IPS DF 19.7 (cell line): ENCODE measurements around the gene ST3GAL4.
"Not testable (repeated sequence)": the region's sequence is repeated elsewhere in the genome, so short reads cannot be mapped to it uniquely, and the experiment has no call there.

Source experiments
- DNase-seq: peaks from one replicate; pipeline ENCODE4 v3.0.0-alpha.2; 2013; ENCODE audit warnings: low read depth, low spot score

Gene ST3GAL4

GRCh38 chr11:126345759-126346585, 9.5 kb upstream of the ST3GAL4 start:
- DNase-seq: no peak

GRCh38 chr11:126346586-126346940, 8.9 kb upstream of the ST3GAL4 start:
- no peak for DNase-seq

GRCh38 chr11:126346946-126347345, 8.5 kb upstream of the ST3GAL4 start:
- DNase-seq: not testable (repeated sequence)

GRCh38 chr11:126347751-126348668, 7.5 kb upstream of the ST3GAL4 start:
- DNase-seq: no peak

GRCh38 chr11:126348806-126349582, 6.5 kb upstream of the ST3GAL4 start:
- DNase-seq: no peak

GRCh38 chr11:126350836-126351235, 4.7 kb upstream of the ST3GAL4 start:
- no peak for DNase-seq

GRCh38 chr11:126352163-126352562, 3.3 kb upstream of the ST3GAL4 start:
- no peak for DNase-seq

GRCh38 chr11:126352934-126353801, 2.3 kb upstream of the ST3GAL4 start:
- no peak for DNase-seq

GRCh38 chr11:126354631-126355323, 709 bp upstream of the ST3GAL4 start:
- no peak for DNase-seq

GRCh38 chr11:126355926-126356897, 726 bp downstream of the ST3GAL4 start:
- DNase-seq: no peak

GRCh38 chr11:126357055-126357962, 1.8 kb downstream of the ST3GAL4 start:
- no peak for DNase-seq

GRCh38 chr11:126357969-126358762, 2.7 kb downstream of the ST3GAL4 start:
- DNase-seq: no peak

- DNase-seq: no peak
These were observed 3.3 kb downstream of the ST3GAL4 start for GRCh38 chr11:126358763-126359160.

GRCh38 chr11:126359431-126360048, 4.1 kb downstream of the ST3GAL4 start:
- DNase-seq: no peak

GRCh38 chr11:126360049-126360446, 4.6 kb downstream of the ST3GAL4 start:
- DNase-seq: no peak

- no peak for DNase-seq
These were observed 5.9 kb downstream of the ST3GAL4 start for GRCh38 chr11:126361400-126361799.
